GM19035 (cell line): Measurements from ENCODE around the gene RPS16.
"Not testable (repeated sequence)": the region's sequence is repeated elsewhere in the genome, so short reads cannot be mapped to it uniquely, and the experiment has no call there.

Experiments
- ATAC-seq: cut with Tn5 transposase; IDR thresholded peaks from one replicate; pipeline ENCODE4 v1.9.1; 2021; ENCODE audit not compliant: unreplicated experiment

The RPS16 gene

DNA sequence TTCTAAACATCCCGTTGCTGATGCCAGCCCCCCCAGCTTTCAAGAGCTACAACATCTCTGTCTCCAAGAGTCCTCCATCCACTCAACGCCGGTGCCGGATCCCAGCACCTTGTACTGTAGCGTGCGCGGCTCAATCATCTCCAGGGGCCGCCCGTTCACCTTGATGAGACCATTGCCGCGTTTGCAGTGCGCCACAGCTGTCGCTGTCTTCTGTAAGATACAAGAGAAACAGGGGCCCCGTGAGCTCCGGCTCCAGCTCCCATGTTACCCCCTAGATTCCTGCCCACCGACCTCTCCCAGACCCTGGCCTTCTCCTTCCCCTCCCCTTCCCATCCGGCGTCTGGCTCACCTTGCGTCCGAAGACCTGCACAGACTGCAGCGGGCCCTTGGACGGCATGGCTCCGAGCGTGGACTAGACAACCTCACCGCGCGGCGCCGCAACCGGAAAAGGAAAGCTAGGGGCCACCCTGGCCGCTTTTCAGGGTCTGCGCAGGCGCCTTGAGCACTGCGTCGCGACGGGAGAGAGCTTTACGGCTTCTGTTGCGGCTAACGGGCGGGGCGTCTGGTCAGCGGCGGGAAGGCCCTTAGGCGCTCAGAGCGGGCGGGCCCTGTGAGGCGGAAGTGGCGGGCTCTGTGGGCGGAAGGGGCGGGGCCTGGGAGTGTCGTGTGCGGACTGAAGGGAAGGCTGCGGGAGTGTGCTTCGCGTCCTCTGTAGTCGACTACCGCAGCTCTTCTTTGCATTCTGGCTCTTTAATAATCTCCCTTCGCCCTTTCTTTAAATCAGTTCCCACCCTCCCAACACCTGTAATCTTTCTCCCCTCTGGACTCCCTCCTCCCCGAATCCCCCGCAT is at the start of gene RPS16:
RPS16 (minus strand) TSS at position 451 of the 851 bp plus-strand sequence; CDS start at position 397, 54 bp downstream.
- peak; percentile 81 for ATAC-seq

DNA sequence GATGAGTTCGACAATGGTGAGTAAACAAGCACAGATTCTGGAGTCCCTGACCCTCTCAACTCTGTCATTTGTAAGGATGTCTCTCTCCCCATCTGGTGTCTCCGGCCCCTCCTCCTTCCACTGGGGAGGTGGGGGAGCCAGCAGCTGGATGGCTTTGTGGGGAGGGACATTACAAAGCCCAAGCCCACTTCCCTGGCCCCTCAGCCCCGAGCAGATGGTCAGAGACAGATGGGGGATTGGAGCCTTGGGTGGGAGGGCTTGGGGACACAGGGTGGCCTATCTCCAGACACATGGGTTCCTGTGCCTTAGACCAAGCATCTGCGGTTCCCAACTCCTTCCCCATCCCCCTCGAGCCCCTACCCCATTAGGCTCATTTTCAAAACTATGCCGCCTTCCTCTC is 47.4 kb upstream of the RPS16 start:
- ATAC-seq, result no peak

GRCh38 chr19:39481676-39482075 is 45.9 kb upstream of the RPS16 start:
- ATAC-seq, result no peak

DNA sequence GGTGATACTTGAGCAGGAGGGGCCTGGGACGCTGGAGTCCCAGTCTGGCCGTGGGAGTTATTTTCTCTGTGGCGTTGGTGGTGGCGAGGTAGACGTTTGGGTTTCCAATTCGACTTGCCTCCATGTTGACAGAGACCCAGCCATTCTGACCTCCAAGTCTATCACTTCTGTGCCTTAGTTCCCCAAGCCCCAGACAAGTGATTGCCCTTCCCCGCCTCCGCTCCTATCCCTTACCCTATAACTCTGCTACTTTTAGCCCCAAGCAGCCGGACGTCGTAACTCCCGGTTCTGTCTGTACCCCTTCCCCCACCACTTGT is 45.4 kb upstream of the RPS16 start:
- no peak for ATAC-seq

DNA sequence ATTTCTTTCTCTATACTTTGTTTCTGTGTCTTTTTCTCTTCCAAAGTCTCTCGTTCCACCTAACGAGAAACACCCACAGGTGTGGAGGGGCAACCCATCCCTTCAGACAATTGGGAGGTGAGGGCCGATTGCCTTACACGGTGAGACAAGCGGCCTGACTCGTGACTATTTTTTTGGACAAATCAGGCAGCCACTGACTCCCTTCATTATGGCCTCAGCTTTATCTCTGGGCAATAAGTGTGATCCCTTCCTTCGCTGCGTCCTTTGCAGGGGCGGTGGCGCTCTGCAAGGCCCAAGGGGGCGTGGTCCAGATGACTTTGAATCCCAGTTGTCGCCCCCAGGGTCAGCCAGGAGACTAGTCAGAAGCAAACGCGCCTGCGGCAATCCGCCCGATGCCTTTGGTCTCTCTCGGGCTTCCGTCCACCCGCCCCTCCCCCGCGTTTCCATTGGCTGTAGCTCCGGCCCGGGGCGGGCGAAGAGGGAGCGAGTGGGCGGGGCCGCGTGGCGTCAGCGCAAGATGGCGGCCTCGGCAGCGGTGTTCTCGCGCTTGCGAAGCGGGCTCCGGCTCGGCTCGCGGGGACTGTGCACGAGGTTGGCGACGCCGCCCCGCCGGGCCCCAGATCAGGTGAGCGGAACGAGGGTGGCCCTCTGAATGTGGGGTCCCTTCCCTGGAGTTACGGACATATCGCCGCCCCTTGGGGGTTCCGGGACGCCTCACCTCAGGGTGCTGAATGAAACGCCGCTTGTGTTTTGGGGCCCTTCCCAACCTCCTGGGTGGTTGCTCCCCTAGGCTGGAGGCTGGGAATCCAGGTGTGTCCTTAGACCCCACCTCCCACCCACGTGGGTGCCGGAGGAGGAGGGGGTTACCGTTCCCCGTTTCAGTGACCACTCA is 44.8 kb upstream of the RPS16 start, which contains the start of gene TIMM50:
TIMM50 (plus strand) TSS at position 502 of the 892 bp plus-strand sequence; CDS start at position 518, 16 bp downstream.
- peak; percentile 87 for ATAC-seq

- no peak for ATAC-seq
Observed at GRCh38 chr19:39479916-39480315, 44.2 kb upstream of the RPS16 start.

- ATAC-seq, result not testable (repeated sequence)
Observed at GRCh38 chr19:39479319-39479801, 43.6 kb upstream of the RPS16 start.

DNA sequence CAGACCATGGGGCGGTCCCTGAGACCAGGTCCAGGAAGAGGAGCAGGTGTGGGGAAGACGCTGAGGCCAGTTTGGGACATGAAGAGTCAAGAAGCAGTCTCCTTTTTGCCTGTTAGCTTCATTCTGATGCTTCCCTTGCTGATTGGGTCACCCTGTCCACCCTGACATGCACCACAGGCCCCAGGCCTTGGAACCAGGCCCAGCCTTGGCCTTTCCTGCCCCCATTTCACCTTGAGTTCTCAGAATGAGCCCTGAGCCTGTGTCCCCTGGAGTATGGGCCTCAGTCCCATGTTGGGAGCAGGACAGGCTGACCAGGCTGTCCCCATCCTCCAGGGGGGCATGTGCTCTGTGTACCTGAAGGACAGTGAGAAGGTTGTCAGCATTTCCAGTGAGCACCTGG is 40.0 kb upstream of the RPS16 start:
- no peak for ATAC-seq

DNA sequence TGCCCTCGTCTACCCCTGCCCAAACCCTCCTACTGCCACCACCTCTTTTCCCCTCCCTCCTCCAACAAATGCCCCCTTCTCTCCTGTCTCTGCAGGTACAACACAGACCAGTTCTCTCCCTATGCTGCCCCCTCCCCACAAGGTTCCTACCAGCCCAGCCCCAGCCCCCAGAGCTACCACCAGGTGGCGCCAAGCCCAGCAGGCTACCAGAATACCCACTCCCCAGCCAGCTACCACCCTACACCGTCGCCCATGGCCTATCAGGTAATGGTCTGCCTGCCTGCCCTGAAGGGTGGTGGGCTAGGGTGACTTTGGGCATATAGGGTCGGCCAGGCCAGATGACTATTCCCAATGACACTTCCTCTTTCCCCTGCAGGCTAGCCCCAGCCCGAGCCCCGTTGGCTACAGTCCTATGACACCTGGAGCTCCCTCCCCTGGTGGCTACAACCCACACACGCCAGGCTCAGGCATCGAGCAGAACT is 38.4 kb upstream of the RPS16 start:
- no peak for ATAC-seq

DNA sequence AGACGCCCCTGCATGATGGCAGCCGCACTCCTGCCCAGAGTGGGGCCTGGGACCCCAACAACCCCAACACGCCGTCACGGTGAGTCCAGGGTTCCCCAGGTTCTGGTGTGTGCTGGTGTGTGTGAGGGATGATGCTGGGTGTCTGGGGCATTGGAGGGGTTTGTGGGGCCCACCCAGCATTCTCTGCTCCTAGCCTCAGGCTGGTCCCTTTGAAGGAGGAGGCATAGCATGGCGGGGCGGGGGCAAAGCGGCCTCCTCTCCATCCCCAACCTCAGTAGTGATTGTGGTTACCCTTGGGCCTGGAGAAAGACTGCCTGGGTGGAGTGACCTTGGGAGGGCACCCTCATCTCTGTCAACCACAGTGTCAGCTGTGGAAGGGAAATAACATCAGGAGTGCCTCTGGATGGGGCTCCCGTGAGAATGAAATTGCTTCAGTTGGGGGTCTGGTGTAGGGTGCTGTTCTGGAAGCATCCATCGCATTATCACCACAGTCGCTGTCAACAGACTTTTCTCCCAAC is 37.8 kb upstream of the RPS16 start:
- ATAC-seq, result no peak

GRCh38 chr19:39472746-39473442 is 37.1 kb upstream of the RPS16 start:
- ATAC-seq, result no peak

GRCh38 chr19:39471756-39472536 is 36.2 kb upstream of the RPS16 start:
- ATAC-seq, result no peak

DNA sequence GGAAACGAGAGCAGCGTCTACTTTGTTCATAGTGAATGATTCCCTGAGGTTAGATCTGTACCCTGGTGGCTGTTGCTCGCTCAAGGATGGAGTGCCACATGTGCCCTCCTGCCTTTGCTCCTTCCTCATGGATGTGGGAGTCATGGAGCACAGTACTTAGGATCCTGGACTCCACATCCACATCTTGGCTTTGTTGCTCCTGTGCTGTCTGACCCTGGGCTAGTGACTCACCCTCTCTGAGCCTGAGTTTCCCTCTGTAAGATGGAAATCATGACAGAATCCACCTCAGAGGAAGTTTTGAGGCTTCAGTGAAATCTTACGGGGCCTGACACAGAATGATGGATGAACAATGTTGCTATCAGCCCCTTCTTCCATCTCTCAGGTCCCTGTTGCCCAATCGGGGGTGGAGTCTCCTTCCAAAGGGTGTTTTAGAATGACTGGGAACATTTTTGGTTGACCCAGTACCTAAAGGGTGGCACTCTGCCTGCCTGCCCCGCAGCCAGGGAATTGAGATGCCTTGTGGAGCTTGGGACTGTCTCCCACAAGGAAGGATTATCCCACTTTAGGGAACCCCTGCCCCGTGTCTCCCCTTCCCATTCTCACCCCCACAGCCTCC is 35.1 kb upstream of the RPS16 start:
- ATAC-seq, result no peak

GRCh38 chr19:39469567-39469966 is 33.8 kb upstream of the RPS16 start:
- no peak for ATAC-seq

- no peak for ATAC-seq
Observed at GRCh38 chr19:39469036-39469435, 33.3 kb upstream of the RPS16 start.

DNA sequence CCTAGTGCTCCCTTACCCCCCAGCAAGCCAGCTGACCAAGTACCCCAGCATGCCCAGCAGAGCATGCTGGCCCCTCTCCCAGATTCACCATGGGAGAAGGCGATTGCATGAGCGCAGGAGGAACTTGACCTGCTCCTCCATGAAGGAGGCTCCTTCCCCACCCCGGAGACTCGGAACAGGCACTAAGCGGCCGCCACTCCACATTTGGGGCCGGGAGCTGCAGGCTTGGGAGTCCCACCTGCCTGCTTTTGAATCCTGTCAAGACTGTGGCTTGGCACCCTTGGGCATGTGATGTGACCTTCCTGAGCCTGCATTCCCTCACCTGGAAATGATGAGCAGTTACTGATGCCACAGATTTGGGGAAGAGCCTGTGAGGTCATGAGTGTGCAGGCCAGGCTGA is 32.2 kb upstream of the RPS16 start:
- no peak for ATAC-seq

DNA sequence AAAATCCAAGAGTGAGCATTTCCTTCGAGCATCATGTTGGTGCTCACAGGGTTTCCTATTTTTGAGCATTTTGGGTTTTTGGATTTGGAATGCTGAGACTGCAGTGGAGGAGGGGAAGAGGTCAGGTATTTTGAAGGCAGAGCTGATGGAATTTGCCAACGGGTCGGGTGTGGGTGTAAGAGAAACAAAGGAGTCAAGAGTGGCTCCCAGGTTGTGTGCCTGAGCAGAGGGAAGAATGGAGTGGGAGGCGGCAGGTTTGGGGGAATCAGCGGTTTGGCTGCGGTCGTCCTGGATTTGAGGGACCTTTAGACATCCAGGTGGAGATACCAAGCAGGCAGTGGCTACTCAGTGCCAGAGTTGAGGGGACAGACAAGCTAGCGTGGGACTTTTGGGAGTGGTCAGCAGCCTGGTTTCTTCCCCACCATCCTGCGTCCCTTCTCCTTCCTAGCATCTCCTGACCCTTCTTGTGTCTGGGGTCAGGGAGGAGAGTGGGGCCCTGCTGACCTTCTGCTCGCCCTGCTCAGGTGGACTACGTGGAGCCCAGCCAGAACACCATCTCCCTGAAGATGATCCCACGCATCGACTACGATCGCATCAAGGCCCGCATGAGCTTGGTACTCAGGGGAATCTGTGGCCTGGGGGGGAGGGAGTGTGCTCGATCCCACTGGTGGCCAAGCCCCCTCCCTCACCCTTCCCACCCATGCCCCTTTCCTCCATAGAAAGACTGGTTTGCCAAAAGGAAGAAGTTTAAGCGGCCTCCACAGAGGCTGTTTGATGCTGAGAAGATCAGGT is 30.4 kb upstream of the RPS16 start:
- ATAC-seq, result no peak

DNA sequence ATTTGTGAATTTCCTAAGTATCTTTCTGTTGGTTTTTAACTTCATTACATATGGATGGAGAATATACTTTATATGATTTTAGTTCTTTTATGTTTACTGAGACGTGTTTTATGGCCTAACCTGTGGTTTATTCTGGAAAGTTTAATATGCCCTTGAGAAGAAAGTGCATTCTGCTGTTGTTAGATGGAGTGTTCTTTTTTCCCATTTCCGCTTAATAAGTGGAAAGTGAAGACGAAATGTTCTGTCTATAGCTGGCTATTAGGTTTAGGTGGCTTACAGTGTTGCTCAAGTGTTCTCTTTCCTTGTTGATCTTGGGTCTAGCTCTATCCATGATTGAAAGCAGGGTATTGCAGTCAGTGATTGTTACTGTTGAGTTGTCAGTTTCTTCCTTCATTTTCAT is 27.7 kb upstream of the RPS16 start:
- ATAC-seq, result no peak

- ATAC-seq, result not testable (repeated sequence)
Observed at GRCh38 chr19:39451257-39451656, 15.5 kb upstream of the RPS16 start.
